ENCODE measurements around the gene ATP1A1.

DNA sequence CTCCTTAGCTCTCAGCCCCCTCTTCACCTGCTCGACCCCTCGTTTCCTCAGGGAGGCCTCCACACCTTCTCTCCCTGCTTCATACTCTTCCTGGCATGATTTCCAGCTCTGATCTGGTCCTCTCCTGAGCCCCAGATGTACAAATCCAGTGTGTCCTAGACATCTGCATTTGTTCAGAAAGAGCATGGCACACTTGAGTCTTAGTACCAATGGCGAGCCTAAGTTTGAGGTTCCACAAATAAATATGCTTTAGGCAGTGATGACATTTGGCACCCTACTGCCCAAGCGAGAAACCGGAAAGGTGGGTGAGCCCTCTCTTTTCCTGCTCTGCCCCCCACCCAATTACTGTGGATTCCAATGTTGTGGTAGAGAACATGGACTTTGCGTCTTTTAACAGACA is 34.0 kb downstream of the ATP1A1 start:
- TF ChIP-seq, protein P1, sequence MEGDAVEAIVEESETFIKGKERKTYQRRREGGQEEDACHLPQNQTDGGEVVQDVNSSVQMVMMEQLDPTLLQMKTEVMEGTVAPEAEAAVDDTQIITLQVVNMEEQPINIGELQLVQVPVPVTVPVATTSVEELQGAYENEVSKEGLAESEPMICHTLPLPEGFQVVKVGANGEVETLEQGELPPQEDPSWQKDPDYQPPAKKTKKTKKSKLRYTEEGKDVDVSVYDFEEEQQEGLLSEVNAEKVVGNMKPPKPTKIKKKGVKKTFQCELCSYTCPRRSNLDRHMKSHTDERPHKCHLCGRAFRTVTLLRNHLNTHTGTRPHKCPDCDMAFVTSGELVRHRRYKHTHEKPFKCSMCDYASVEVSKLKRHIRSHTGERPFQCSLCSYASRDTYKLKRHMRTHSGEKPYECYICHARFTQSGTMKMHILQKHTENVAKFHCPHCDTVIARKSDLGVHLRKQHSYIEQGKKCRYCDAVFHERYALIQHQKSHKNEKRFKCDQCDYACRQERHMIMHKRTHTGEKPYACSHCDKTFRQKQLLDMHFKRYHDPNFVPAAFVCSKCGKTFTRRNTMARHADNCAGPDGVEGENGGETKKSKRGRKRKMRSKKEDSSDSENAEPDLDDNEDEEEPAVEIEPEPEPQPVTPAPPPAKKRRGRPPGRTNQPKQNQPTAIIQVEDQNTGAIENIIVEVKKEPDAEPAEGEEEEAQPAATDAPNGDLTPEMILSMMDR (IDR thresholded peaks at IDR 0.05): no peak
- TF ChIP-seq POLR2AphosphoS5 (IDR thresholded peaks at IDR 0.05) (peak in 1 of 3 donors; percentile 16), EP300 (IDR thresholded peaks at IDR 0.05; ENCODE audit: low read depth) (no peak)
